ENCODE measurements around the gene GRB10.

Gene GRB10

GRCh38 chr7:50676740-50677637 lies 105.7 kb downstream of the GRB10 start:
- H3K9me3 ChIP-seq (ENCODE audit: insufficient read depth, low read length) = no peaks in the 10 kb centered on the region
- no peaks in the 10 kb centered on the region for H3K36me3 ChIP-seq (replicated peaks; ENCODE audit: low read depth, low read length)
- no peak for TF ChIP-seq EZH2phosphoT487 (IDR thresholded peaks at IDR 0.05; ENCODE audit: low read depth)
- TF ChIP-seq CTCF (IDR thresholded peaks at IDR 0.05; ENCODE audit: low read depth, low read length) = no peak
- peaks cover 15% of the 10 kb centered on the region for H3K27me3 ChIP-seq (ENCODE audit: low read depth, low read length)
- no peak overlapping the region for H3K4me3 ChIP-seq (ENCODE audit: low read length)
- H3K79me2 ChIP-seq (ENCODE audit: low read length) = no peaks in the 10 kb centered on the region
- H2AFZ ChIP-seq (ENCODE audit: low read depth, low read length) = no peak overlapping the region
- H3K27ac ChIP-seq (ENCODE audit: low read length) = no peak overlapping the region
- no peaks in the 10 kb centered on the region for H4K20me1 ChIP-seq (ENCODE audit: insufficient read depth, low read length)
- H3K4me1 ChIP-seq (ENCODE audit: low read length) = peaks cover 11% of the 10 kb centered on the region
- no peak overlapping the region for H3K9ac ChIP-seq (ENCODE audit: low read length)
- no peak overlapping the region for H3K4me2 ChIP-seq (ENCODE audit: low read length)

GRCh38 chr7:50676079-50676478 lies 106.6 kb downstream of the GRB10 start:
- Histone ChIP-seq H3K9me3 (ENCODE audit: insufficient read depth, low read length) (no peaks in the 10 kb centered on the region), H3K27me3 (ENCODE audit: low read depth, low read length) (peaks cover 15% of the 10 kb centered on the region), H3K4me3 (ENCODE audit: low read length) (no peak overlapping the region), H2AFZ (ENCODE audit: low read depth, low read length) (no peak overlapping the region), H3K36me3 (replicated peaks; ENCODE audit: low read depth, low read length) (no peaks in the 10 kb centered on the region), H3K4me2 (ENCODE audit: low read length) (no peak overlapping the region), H3K79me2 (ENCODE audit: low read length) (no peaks in the 10 kb centered on the region), H3K27ac (ENCODE audit: low read length) (no peak overlapping the region), H4K20me1 (ENCODE audit: insufficient read depth, low read length) (no peaks in the 10 kb centered on the region), H3K9ac (ENCODE audit: low read length) (no peak overlapping the region), H3K4me1 (ENCODE audit: low read length) (peaks cover 2% of the 10 kb centered on the region)
- TF ChIP-seq EZH2phosphoT487 (IDR thresholded peaks at IDR 0.05; ENCODE audit: low read depth) = no peak
- no peak for TF ChIP-seq CTCF (IDR thresholded peaks at IDR 0.05; ENCODE audit: low read depth, low read length)

- H3K4me3 ChIP-seq (ENCODE audit: low read length) = no peak overlapping the region
- H3K36me3 ChIP-seq (replicated peaks; ENCODE audit: low read depth, low read length) = no peaks in the 10 kb centered on the region
- TF ChIP-seq CTCF (IDR thresholded peaks at IDR 0.05; ENCODE audit: low read depth, low read length) (no peak), EZH2phosphoT487 (IDR thresholded peaks at IDR 0.05; ENCODE audit: low read depth) (no peak)
- no peaks in the 10 kb centered on the region for H4K20me1 ChIP-seq (ENCODE audit: insufficient read depth, low read length)
- H3K27me3 ChIP-seq (ENCODE audit: low read depth, low read length) = peaks cover 7% of the 10 kb centered on the region
- no peak overlapping the region for H3K27ac ChIP-seq (ENCODE audit: low read length)
- H2AFZ ChIP-seq (ENCODE audit: low read depth, low read length) = no peak overlapping the region
- no peak overlapping the region for H3K4me2 ChIP-seq (ENCODE audit: low read length)
- no peaks in the 10 kb centered on the region for H3K9me3 ChIP-seq (ENCODE audit: insufficient read depth, low read length)
- no peaks in the 10 kb centered on the region for H3K4me1 ChIP-seq (ENCODE audit: low read length)
- H3K9ac ChIP-seq (ENCODE audit: low read length) = no peak overlapping the region
- no peaks in the 10 kb centered on the region for H3K79me2 ChIP-seq (ENCODE audit: low read length)
Observed at GRCh38 chr7:50674896-50675835, 107.5 kb downstream of the GRB10 start.

GRCh38 chr7:50674299-50674698 lies 108.4 kb downstream of the GRB10 start:
- no peaks in the 10 kb centered on the region for H3K4me1 ChIP-seq (ENCODE audit: low read length)
- TF ChIP-seq CTCF (IDR thresholded peaks at IDR 0.05; ENCODE audit: low read depth, low read length) = no peak
- TF ChIP-seq EZH2phosphoT487 (IDR thresholded peaks at IDR 0.05; ENCODE audit: low read depth) = no peak
- no peak overlapping the region for H3K27ac ChIP-seq (ENCODE audit: low read length)
- no peak overlapping the region for H3K9ac ChIP-seq (ENCODE audit: low read length)
- no peaks in the 10 kb centered on the region for H3K36me3 ChIP-seq (replicated peaks; ENCODE audit: low read depth, low read length)
- no peaks in the 10 kb centered on the region for H3K9me3 ChIP-seq (ENCODE audit: insufficient read depth, low read length)
- H4K20me1 ChIP-seq (ENCODE audit: insufficient read depth, low read length) = no peaks in the 10 kb centered on the region
- no peaks in the 10 kb centered on the region for H3K27me3 ChIP-seq (ENCODE audit: low read depth, low read length)
- H3K4me3 ChIP-seq (ENCODE audit: low read length) = no peak overlapping the region
- H2AFZ ChIP-seq (ENCODE audit: low read depth, low read length) = no peak overlapping the region
- no peak overlapping the region for H3K4me2 ChIP-seq (ENCODE audit: low read length)
- no peaks in the 10 kb centered on the region for H3K79me2 ChIP-seq (ENCODE audit: low read length)
